Transverse colon (tissue), 3 donors: ENCODE results near the gene CST5.
"Not testable (repeated sequence)": the region's sequence is repeated elsewhere in the genome, so short reads cannot be mapped to it uniquely, and the experiment has no call there.

Experiments used
- CTCF ChIP-seq, 5 experiments: fragments of 200-600 bp in 3 of 5; fragments of 450-650 bp in 2 of 5; sonication (generic) in 3 of 5; IDR thresholded peaks; 1 replicate in 2 of 5; 2 replicates in 3 of 5; pipeline ENCODE4 v1.5.1; 2016 to 2017; ENCODE audit warnings: antibody characterized with exemption in 5 of 5, inconsistent platforms in 3 of 5, mild to moderate bottlenecking in 2 of 5, moderate library complexity in 1 of 5
- EP300 ChIP-seq: sonication (generic); formaldehyde crosslinking; IDR thresholded peaks from one replicate; pipeline ENCODE4 v1.6.1; 2017; ENCODE audit warnings: antibody characterized with exemption, low read depth
- POLR2A ChIP-seq: fragments of 450-650 bp; IDR thresholded peaks from one replicate; pipeline ENCODE4 v1.6.1; 2016; ENCODE audit warnings: antibody characterized with exemption, mild to moderate bottlenecking, moderate library complexity

- not testable (repeated sequence) for TF ChIP-seq CTCF (IDR thresholded peaks at IDR 0.05); EP300; POLR2A
Observed at GRCh38 chr20:23860771-23861170, 18.8 kb downstream of the CST5 start.
